IMR-90 (cell line): ENCODE results near the gene DNAI2. TPM values are rescaled to one million over a fixed set of nuclear protein-coding genes. Genes with fewer than 3 reads are reported as not detected.

ENCODE experiments used
- ATAC-seq: fragments of 200-7000 bp; cut with Tn5 transposase; 2 replicates; pipeline ENCODE4 v1.9.1; 2020; ENCODE audit warnings: low read depth, mild to moderate bottlenecking, moderate library complexity
- BruUV-seq: library from RNA; stranded (reverse); fragments of 400-500 nt; replicated peaks from 2 replicates; lab custom pipeline; 2021; lab: Mats Ljungman, UMichigan
- CTCF ChIA-PET: fragments of 300-600 bp; formaldehyde crosslinking; extraction: SDS; loops from one replicate; lab custom pipeline; 2021; ENCODE audit warnings: antibody characterized with exemption; lab: Yijun Ruan, JAX
- POLR2A ChIA-PET: fragments of 300-600 bp; sonication (Branson Sonifier 250); formaldehyde crosslinking; loops from one replicate; lab custom pipeline; 2022; ENCODE audit warnings: antibody characterized with exemption; ENCODE audit not compliant: unreplicated experiment; lab: Charles Lee
- DNase-seq: peaks from one replicate; pipeline ENCODE4 v3.0.0; 2013
- H2AFZ ChIP-seq: replicated peaks from 2 replicates; pipeline ENCODE3; 2013; ENCODE audit warnings: low read length, mild to moderate bottlenecking; ENCODE audit not compliant: poor library complexity
- H2AK5ac ChIP-seq: 2 replicates; pipeline ENCODE4 v1.6.1; 2013; ENCODE audit warnings: low read depth, low read length, inconsistent platforms
- H2AK9ac ChIP-seq: replicated peaks from 2 replicates; pipeline ENCODE3; 2013; ENCODE audit warnings: mild to moderate bottlenecking, low read depth, low read length, moderate library complexity; ENCODE audit not compliant: poor library complexity
- H2BK120ac ChIP-seq: 2 replicates; pipeline ENCODE4 v1.6.1; 2013; ENCODE audit warnings: low read depth, low read length, inconsistent platforms
- H2BK15ac ChIP-seq: 3 replicates; pipeline ENCODE4 v1.6.1; 2013; ENCODE audit warnings: low read depth, low read length, inconsistent platforms
- H2BK20ac ChIP-seq: 2 replicates; pipeline ENCODE4 v1.6.1; 2013; ENCODE audit warnings: low read depth, mild to moderate bottlenecking, inconsistent platforms, low read length, moderate library complexity
- H2BK5ac ChIP-seq: 2 replicates; pipeline ENCODE4 v1.6.1; 2013; ENCODE audit warnings: mild to moderate bottlenecking, low read depth, low read length, inconsistent platforms; ENCODE audit not compliant: poor library complexity, severe bottlenecking
- H3K14ac ChIP-seq: replicated peaks from 2 replicates; pipeline ENCODE4 v1.6.1; 2013; ENCODE audit warnings: low read depth, low read length, inconsistent platforms
- H3K18ac ChIP-seq: 2 replicates; pipeline ENCODE4 v1.6.1; 2013; ENCODE audit warnings: low read depth, low read length, control low read depth
- H3K23ac ChIP-seq: 2 replicates; pipeline ENCODE4 v1.6.1; 2013; ENCODE audit warnings: low read depth, low read length, inconsistent platforms
- H3K27ac ChIP-seq: 2 replicates; pipeline ENCODE4 v1.5.1; 2013; ENCODE audit warnings: mild to moderate bottlenecking, control low read depth, low read length; ENCODE audit not compliant: insufficient read depth
- H3K27me3 ChIP-seq: 2 replicates; pipeline ENCODE4 v1.6.1; 2013; ENCODE audit warnings: low read length; ENCODE audit not compliant: control insufficient read depth, insufficient read depth
- H3K36me3 ChIP-seq: 2 replicates; pipeline ENCODE4 v1.6.1; 2013; ENCODE audit warnings: low read length, mixed read lengths; ENCODE audit not compliant: control insufficient read depth, insufficient read depth
- H3K4ac ChIP-seq: 2 replicates; pipeline ENCODE4 v1.6.1; 2013; ENCODE audit warnings: low read depth, low read length, inconsistent platforms
- H3K4me1 ChIP-seq: 2 replicates; pipeline ENCODE4 v1.6.1; 2013; ENCODE audit warnings: low read length, mixed read lengths; ENCODE audit not compliant: control insufficient read depth, insufficient read depth
- H3K4me2 ChIP-seq: 2 replicates; pipeline ENCODE4 v1.6.1; 2013; ENCODE audit warnings: low read depth, mild to moderate bottlenecking, control low read depth, low read length, moderate library complexity
- H3K4me3 ChIP-seq: 2 replicates; pipeline ENCODE4 v1.5.1; 2013; ENCODE audit warnings: low read depth, mild to moderate bottlenecking, control low read depth, low read length, moderate library complexity; ENCODE audit not compliant: insufficient read depth
- H3K56ac ChIP-seq: 2 replicates; pipeline ENCODE4 v1.6.1; 2013; ENCODE audit warnings: low read length, inconsistent platforms; ENCODE audit not compliant: insufficient read depth; ENCODE audit errors: extremely low read depth
- H3K79me1 ChIP-seq, 2 experiments: 2 replicates each; pipeline ENCODE4 v1.6.1; 2013; ENCODE audit warnings: low read length in 2 of 2, inconsistent platforms in 1 of 2, low read depth in 1 of 2
- H3K9ac ChIP-seq: 2 replicates; pipeline ENCODE4 v1.6.1; 2013; ENCODE audit warnings: low read depth, low read length, control low read depth
- H3K9me1 ChIP-seq: 2 replicates; pipeline ENCODE4 v1.6.1; 2013; ENCODE audit warnings: low read length, inconsistent platforms; ENCODE audit not compliant: insufficient read depth
- H3K9me3 ChIP-seq: 2 replicates; pipeline ENCODE4 v1.6.1; 2013; ENCODE audit warnings: low read length; ENCODE audit not compliant: control insufficient read depth, insufficient read depth
- H4K20me1 ChIP-seq: 2 replicates; pipeline ENCODE4 v1.6.1; 2013; ENCODE audit warnings: low read length, inconsistent platforms; ENCODE audit not compliant: insufficient read depth
- H4K5ac ChIP-seq: 2 replicates; pipeline ENCODE4 v1.6.1; 2013; ENCODE audit warnings: mild to moderate bottlenecking, low read depth, low read length, control low read depth
- H4K8ac ChIP-seq, 2 experiments: 2 replicates each; pipeline ENCODE4 v1.6.1; 2013; ENCODE audit warnings: low read depth in 2 of 2, low read length in 2 of 2, control low read depth in 1 of 2, inconsistent platforms in 1 of 2
- H4K91ac ChIP-seq: 2 replicates; pipeline ENCODE4 v1.6.1; 2013; ENCODE audit warnings: low read depth, low read length, inconsistent platforms; ENCODE audit not compliant: insufficient read depth
- CHD1 ChIP-seq: IDR thresholded peaks from 2 replicates; pipeline ENCODE4 v1.6.1; 2012; ENCODE audit warnings: low read depth, low read length, improper control_type of control experiment
- RFX5 ChIP-seq: IDR thresholded peaks from 2 replicates; pipeline ENCODE4 v1.8.0; 2012; ENCODE audit warnings: low read depth, mild to moderate bottlenecking, low read length, moderate library complexity
- WGBS, 2 experiments: methylation state at CpG; one replicate each; pipeline versions ENCODE4 v1.1.5 to v1.1.7; 2013; ENCODE audit warnings: missing lambda C conversion rate in 2 of 2; ENCODE audit not compliant: insufficient read length in 1 of 2; ENCODE audit errors: extremely low coverage in 2 of 2; 5-methylcytosine and 5-hydroxymethylcytosine counted together
- dilution Hi-C: fragments of 300-500 bp; cut with HindIII; formaldehyde crosslinking; loops from one replicate; pipeline ENCODE4 v1.14.3; 2018; ENCODE audit warnings: low sequenced_read_pairs; ENCODE audit not compliant: unreplicated experiment
- in situ Hi-C: fragments of 300-500 bp; cut with MboI; formaldehyde crosslinking; loops from 3 replicates; pipeline ENCODE4 v1.14.3; 2019; ENCODE audit warnings: low sequenced_read_pairs, inconsistent platforms, mixed read lengths
- intact Hi-C: fragments of 100-400 bp; cut with micrococcal nuclease; formaldehyde crosslinking; loops from 2 replicates; pipeline ENCODE4 v1.10.0; 2022
- polyA plus RNA-seq, 3 experiments: library from polyadenylated mRNA; depleted of rRNA; stranded (reverse); fragments of >200 nt; gene quantifications; 2 replicates each; pipeline ENCODE4 v1.2.3, GENCODE V29; 2012; ENCODE audit warnings: low replicate concordance in 1 of 3
- total RNA-seq: library from RNA; depleted of rRNA; stranded (reverse); fragments of >200 nt; gene quantifications from 2 replicates; pipeline ENCODE4 v1.2.3, GENCODE V29; 2012
- TF ChIP-seq, protein P1 (sequence below): fragments of 150-350 bp; IDR thresholded peaks from 2 replicates; pipeline ENCODE4 v1.6.1; 2017; ENCODE audit warnings: mild to moderate bottlenecking, antibody characterized with exemption, low read length, low read depth

The DNAI2 gene
- total and polyA plus RNA-seq, 2 of the 4 experiments (the other 2 are of a cell fraction): not detected

DNA sequence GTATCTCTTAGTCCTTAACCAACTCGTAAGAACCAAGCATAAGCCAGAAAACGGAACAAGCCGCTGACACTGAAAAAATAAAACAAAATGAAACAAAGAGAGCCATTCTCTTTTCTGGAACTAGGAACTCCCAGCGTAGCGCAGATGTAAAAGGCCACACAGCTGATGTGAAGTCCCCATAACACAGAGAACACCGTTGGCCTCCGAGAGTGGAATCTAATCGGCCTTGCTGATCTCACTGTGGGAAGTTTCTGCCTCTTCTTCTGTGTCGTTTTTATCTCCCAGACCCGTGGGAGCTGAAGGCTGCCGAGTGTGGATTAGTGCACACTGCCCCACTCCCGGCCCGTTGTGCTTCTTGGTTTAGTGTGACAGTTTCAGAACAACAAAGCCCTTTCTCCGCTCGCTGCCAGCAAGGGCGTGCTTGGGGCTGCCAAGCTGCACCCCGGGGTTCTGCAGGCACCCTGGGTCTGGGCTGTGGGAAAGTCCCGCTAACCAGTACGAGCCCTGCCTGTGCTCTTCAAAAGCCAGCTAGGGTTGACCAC is 38.9 kb upstream of the DNAI2 start:
- no peak overlapping the region for H3K23ac ChIP-seq
- ChIA-PET CTCF (no interaction called here), POLR2A (no interaction called here)
- H4K91ac ChIP-seq: no peak overlapping the region
- H4K5ac ChIP-seq: no peak overlapping the region
- no peaks in the 10 kb centered on the region for H3K9me3 ChIP-seq
- H4K20me1 ChIP-seq: no peaks in the 10 kb centered on the region
- no peak overlapping the region for H3K27ac ChIP-seq
- no peak overlapping the region for H3K18ac ChIP-seq
- intact Hi-C loops (loop anchor here (5.0 kb wide), 1 partner anchor 1283 kb away; no protein-coding TSS in a partner anchor), dilution Hi-C loops (no loop called here), in situ Hi-C loops (no loop called here)
- H3K9ac ChIP-seq: no peak overlapping the region
- no peak overlapping the region for H3K4me3 ChIP-seq
- H3K56ac ChIP-seq: no peak overlapping the region
- H4K8ac ChIP-seq: no peak overlapping the region
- DNase-seq: no peak
- no peak overlapping the region for H2AK5ac ChIP-seq
- H3K4me2 ChIP-seq: no peak overlapping the region
- no peak overlapping the region for H2BK5ac ChIP-seq
- ATAC-seq: no peak
- TF ChIP-seq CHD1: no peak
- TF ChIP-seq, protein P1, sequence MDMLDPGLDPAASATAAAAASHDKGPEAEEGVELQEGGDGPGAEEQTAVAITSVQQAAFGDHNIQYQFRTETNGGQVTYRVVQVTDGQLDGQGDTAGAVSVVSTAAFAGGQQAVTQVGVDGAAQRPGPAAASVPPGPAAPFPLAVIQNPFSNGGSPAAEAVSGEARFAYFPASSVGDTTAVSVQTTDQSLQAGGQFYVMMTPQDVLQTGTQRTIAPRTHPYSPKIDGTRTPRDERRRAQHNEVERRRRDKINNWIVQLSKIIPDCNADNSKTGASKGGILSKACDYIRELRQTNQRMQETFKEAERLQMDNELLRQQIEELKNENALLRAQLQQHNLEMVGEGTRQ: no peak
- TF ChIP-seq RFX5: no peak
- H3K9me1 ChIP-seq: no peaks in the 10 kb centered on the region
- WGBS, 2 experiments: 80% methylated on average over 5 of the region's 19 CpGs; no CpG with 5 or more reads in 1 of the 2 experiments
- H3K4me1 ChIP-seq: no peaks in the 10 kb centered on the region
- no peaks in the 10 kb centered on the region for H3K36me3 ChIP-seq
- H3K27me3 ChIP-seq: no peaks in the 10 kb centered on the region
- H2AFZ ChIP-seq: no peak overlapping the region
- no peak overlapping the region for H2AK9ac ChIP-seq
- no peak overlapping the region for H2BK120ac ChIP-seq
- H2BK20ac ChIP-seq: no peak overlapping the region
- H3K14ac ChIP-seq: no peak overlapping the region
- no peak overlapping the region for H2BK15ac ChIP-seq
- H3K79me1 ChIP-seq: no peaks in the 10 kb centered on the region
- no peak overlapping the region for H3K4ac ChIP-seq
- no TSS peak for BruUV-seq
